IMR-90 (cell line): ENCODE results near the gene RYR2. TPM values are rescaled to one million over a fixed set of nuclear protein-coding genes. Genes with fewer than 3 reads are reported as not detected.

ENCODE experiments used
- ATAC-seq: fragments of 200-7000 bp; cut with Tn5 transposase; 2 replicates; pipeline ENCODE4 v1.9.1; 2020; ENCODE audit warnings: low read depth, mild to moderate bottlenecking, moderate library complexity
- BruUV-seq: library from RNA; stranded (reverse); fragments of 400-500 nt; replicated peaks from 2 replicates; lab custom pipeline; 2021; lab: Mats Ljungman, UMichigan
- CTCF ChIA-PET: fragments of 300-600 bp; formaldehyde crosslinking; extraction: SDS; loops from one replicate; lab custom pipeline; 2021; ENCODE audit warnings: antibody characterized with exemption; lab: Yijun Ruan, JAX
- POLR2A ChIA-PET: fragments of 300-600 bp; sonication (Branson Sonifier 250); formaldehyde crosslinking; loops from one replicate; lab custom pipeline; 2022; ENCODE audit warnings: antibody characterized with exemption; ENCODE audit not compliant: unreplicated experiment; lab: Charles Lee
- DNase-seq: peaks from one replicate; pipeline ENCODE4 v3.0.0; 2013
- H2AFZ ChIP-seq: replicated peaks from 2 replicates; pipeline ENCODE3; 2013; ENCODE audit warnings: low read length, mild to moderate bottlenecking; ENCODE audit not compliant: poor library complexity
- H2AK5ac ChIP-seq: 2 replicates; pipeline ENCODE4 v1.6.1; 2013; ENCODE audit warnings: low read depth, low read length, inconsistent platforms
- H2AK9ac ChIP-seq: replicated peaks from 2 replicates; pipeline ENCODE3; 2013; ENCODE audit warnings: mild to moderate bottlenecking, low read depth, low read length, moderate library complexity; ENCODE audit not compliant: poor library complexity
- H2BK120ac ChIP-seq: 2 replicates; pipeline ENCODE4 v1.6.1; 2013; ENCODE audit warnings: low read depth, low read length, inconsistent platforms
- H2BK15ac ChIP-seq: 3 replicates; pipeline ENCODE4 v1.6.1; 2013; ENCODE audit warnings: low read depth, low read length, inconsistent platforms
- H2BK20ac ChIP-seq: 2 replicates; pipeline ENCODE4 v1.6.1; 2013; ENCODE audit warnings: low read depth, mild to moderate bottlenecking, inconsistent platforms, low read length, moderate library complexity
- H2BK5ac ChIP-seq: 2 replicates; pipeline ENCODE4 v1.6.1; 2013; ENCODE audit warnings: mild to moderate bottlenecking, low read depth, low read length, inconsistent platforms; ENCODE audit not compliant: poor library complexity, severe bottlenecking
- H3K14ac ChIP-seq: replicated peaks from 2 replicates; pipeline ENCODE4 v1.6.1; 2013; ENCODE audit warnings: low read depth, low read length, inconsistent platforms
- H3K18ac ChIP-seq: 2 replicates; pipeline ENCODE4 v1.6.1; 2013; ENCODE audit warnings: low read depth, low read length, control low read depth
- H3K23ac ChIP-seq: 2 replicates; pipeline ENCODE4 v1.6.1; 2013; ENCODE audit warnings: low read depth, low read length, inconsistent platforms
- H3K27ac ChIP-seq: 2 replicates; pipeline ENCODE4 v1.5.1; 2013; ENCODE audit warnings: mild to moderate bottlenecking, control low read depth, low read length; ENCODE audit not compliant: insufficient read depth
- H3K27me3 ChIP-seq: 2 replicates; pipeline ENCODE4 v1.6.1; 2013; ENCODE audit warnings: low read length; ENCODE audit not compliant: control insufficient read depth, insufficient read depth
- H3K36me3 ChIP-seq: 2 replicates; pipeline ENCODE4 v1.6.1; 2013; ENCODE audit warnings: low read length, mixed read lengths; ENCODE audit not compliant: control insufficient read depth, insufficient read depth
- H3K4ac ChIP-seq: 2 replicates; pipeline ENCODE4 v1.6.1; 2013; ENCODE audit warnings: low read depth, low read length, inconsistent platforms
- H3K4me1 ChIP-seq: 2 replicates; pipeline ENCODE4 v1.6.1; 2013; ENCODE audit warnings: low read length, mixed read lengths; ENCODE audit not compliant: control insufficient read depth, insufficient read depth
- H3K4me2 ChIP-seq: 2 replicates; pipeline ENCODE4 v1.6.1; 2013; ENCODE audit warnings: low read depth, mild to moderate bottlenecking, control low read depth, low read length, moderate library complexity
- H3K4me3 ChIP-seq: 2 replicates; pipeline ENCODE4 v1.5.1; 2013; ENCODE audit warnings: low read depth, mild to moderate bottlenecking, control low read depth, low read length, moderate library complexity; ENCODE audit not compliant: insufficient read depth
- H3K56ac ChIP-seq: 2 replicates; pipeline ENCODE4 v1.6.1; 2013; ENCODE audit warnings: low read length, inconsistent platforms; ENCODE audit not compliant: insufficient read depth; ENCODE audit errors: extremely low read depth
- H3K79me1 ChIP-seq, 2 experiments: 2 replicates each; pipeline ENCODE4 v1.6.1; 2013; ENCODE audit warnings: low read length in 2 of 2, inconsistent platforms in 1 of 2, low read depth in 1 of 2
- H3K9ac ChIP-seq: 2 replicates; pipeline ENCODE4 v1.6.1; 2013; ENCODE audit warnings: low read depth, low read length, control low read depth
- H3K9me1 ChIP-seq: 2 replicates; pipeline ENCODE4 v1.6.1; 2013; ENCODE audit warnings: low read length, inconsistent platforms; ENCODE audit not compliant: insufficient read depth
- H3K9me3 ChIP-seq: 2 replicates; pipeline ENCODE4 v1.6.1; 2013; ENCODE audit warnings: low read length; ENCODE audit not compliant: control insufficient read depth, insufficient read depth
- H4K20me1 ChIP-seq: 2 replicates; pipeline ENCODE4 v1.6.1; 2013; ENCODE audit warnings: low read length, inconsistent platforms; ENCODE audit not compliant: insufficient read depth
- H4K5ac ChIP-seq: 2 replicates; pipeline ENCODE4 v1.6.1; 2013; ENCODE audit warnings: mild to moderate bottlenecking, low read depth, low read length, control low read depth
- H4K8ac ChIP-seq, 2 experiments: 2 replicates each; pipeline ENCODE4 v1.6.1; 2013; ENCODE audit warnings: low read depth in 2 of 2, low read length in 2 of 2, control low read depth in 1 of 2, inconsistent platforms in 1 of 2
- H4K91ac ChIP-seq: 2 replicates; pipeline ENCODE4 v1.6.1; 2013; ENCODE audit warnings: low read depth, low read length, inconsistent platforms; ENCODE audit not compliant: insufficient read depth
- BHLHE40 ChIP-seq: fragments of 150-350 bp; IDR thresholded peaks from 2 replicates; pipeline ENCODE4 v1.6.1; 2016; ENCODE audit warnings: mild to moderate bottlenecking, low read depth, low read length
- CEBPB ChIP-seq: IDR thresholded peaks from 2 replicates; pipeline ENCODE4 v1.6.1; 2012; ENCODE audit warnings: low read depth, low read length, improper control_type of control experiment
- CHD1 ChIP-seq: IDR thresholded peaks from 2 replicates; pipeline ENCODE4 v1.6.1; 2012; ENCODE audit warnings: low read depth, low read length, improper control_type of control experiment
- FOS ChIP-seq: fragments of 150-350 bp; IDR thresholded peaks from 2 replicates; pipeline ENCODE4 v1.6.1; 2016; ENCODE audit warnings: low read depth, low read length
- MAFK ChIP-seq: IDR thresholded peaks from 2 replicates; pipeline ENCODE4 v1.6.1; 2012; ENCODE audit warnings: low read depth, low read length, improper control_type of control experiment
- MAZ ChIP-seq: IDR thresholded peaks from 2 replicates; pipeline ENCODE4 v1.6.1; 2012; ENCODE audit warnings: low read depth, mild to moderate bottlenecking, low read length, improper control_type of control experiment, moderate library complexity, borderline replicate concordance
- MXI1 ChIP-seq: IDR thresholded peaks from 2 replicates; pipeline ENCODE4 v1.6.1; 2012; ENCODE audit warnings: low read depth, mild to moderate bottlenecking, low read length, moderate library complexity, borderline replicate concordance
- NFE2L2 ChIP-seq: fragments of 150-350 bp; IDR thresholded peaks from 2 replicates; pipeline ENCODE4 v1.6.1; 2016; ENCODE audit warnings: low read depth, mild to moderate bottlenecking, low read length
- POLR2A ChIP-seq: IDR thresholded peaks from 2 replicates; pipeline ENCODE4 v1.6.1; 2012; ENCODE audit warnings: mild to moderate bottlenecking, low read depth, low read length
- RAD21 ChIP-seq: IDR thresholded peaks from 2 replicates; pipeline ENCODE4 v1.6.1; 2012; ENCODE audit warnings: low read length, improper control_type of control experiment
- RCOR1 ChIP-seq: IDR thresholded peaks from 2 replicates; pipeline ENCODE4 v1.6.1; 2012; ENCODE audit warnings: mild to moderate bottlenecking, low read length, improper control_type of control experiment; ENCODE audit not compliant: insufficient replicate concordance
- RFX5 ChIP-seq: IDR thresholded peaks from 2 replicates; pipeline ENCODE4 v1.8.0; 2012; ENCODE audit warnings: low read depth, mild to moderate bottlenecking, low read length, moderate library complexity
- SMC3 ChIP-seq: fragments of 150-350 bp; IDR thresholded peaks from 2 replicates; pipeline ENCODE4 v1.6.1; 2016; ENCODE audit warnings: low read depth, mild to moderate bottlenecking, antibody characterized with exemption, low read length, moderate library complexity
- USF2 ChIP-seq: fragments of 150-350 bp; IDR thresholded peaks from 2 replicates; pipeline ENCODE4 v1.6.1; 2017; ENCODE audit warnings: mild to moderate bottlenecking, antibody characterized with exemption, low read length, low read depth
- WGBS, 2 experiments: methylation state at CpG; one replicate each; pipeline versions ENCODE4 v1.1.5 to v1.1.7; 2013; ENCODE audit warnings: missing lambda C conversion rate in 2 of 2; ENCODE audit not compliant: insufficient read length in 1 of 2; ENCODE audit errors: extremely low coverage in 2 of 2; 5-methylcytosine and 5-hydroxymethylcytosine counted together
- dilution Hi-C: fragments of 300-500 bp; cut with HindIII; formaldehyde crosslinking; loops from one replicate; pipeline ENCODE4 v1.14.3; 2018; ENCODE audit warnings: low sequenced_read_pairs; ENCODE audit not compliant: unreplicated experiment
- in situ Hi-C: fragments of 300-500 bp; cut with MboI; formaldehyde crosslinking; loops from 3 replicates; pipeline ENCODE4 v1.14.3; 2019; ENCODE audit warnings: low sequenced_read_pairs, inconsistent platforms, mixed read lengths
- intact Hi-C: fragments of 100-400 bp; cut with micrococcal nuclease; formaldehyde crosslinking; loops from 2 replicates; pipeline ENCODE4 v1.10.0; 2022
- polyA plus RNA-seq, 3 experiments: library from polyadenylated mRNA; depleted of rRNA; stranded (reverse); fragments of >200 nt; gene quantifications; 2 replicates each; pipeline ENCODE4 v1.2.3, GENCODE V29; 2012; ENCODE audit warnings: low replicate concordance in 1 of 3
- total RNA-seq: library from RNA; depleted of rRNA; stranded (reverse); fragments of >200 nt; gene quantifications from 2 replicates; pipeline ENCODE4 v1.2.3, GENCODE V29; 2012
- TF ChIP-seq, protein P1 (sequence below): fragments of 150-350 bp; IDR thresholded peaks from 2 replicates; pipeline ENCODE4 v1.6.1; 2016; ENCODE audit warnings: low read depth, mild to moderate bottlenecking, low read length, moderate library complexity, borderline replicate concordance
- TF ChIP-seq, protein P2 (sequence below): conservative IDR thresholded peaks from 2 replicates; pipeline ENCODE4 v1.5.1; 2012; ENCODE audit warnings: mild to moderate bottlenecking, low read depth, low read length, improper control_type of control experiment

RYR2 gene
- total and polyA plus RNA-seq, 2 of the 4 experiments (the other 2 are of a cell fraction) = not detected

GRCh38 chr1:237591353-237591752, 549.4 kb downstream of the RYR2 start:
- Histone ChIP-seq H3K27me3 (no peaks in the 10 kb centered on the region), H3K4me3 (no peak overlapping the region), H3K4me2 (no peak overlapping the region), H4K5ac (no peak overlapping the region), H3K36me3 (no peaks in the 10 kb centered on the region), H3K9me3 (peaks cover 11% of the 10 kb centered on the region; the same call in 1 of the 2 replicates), H2BK120ac (no peak overlapping the region), H2AK9ac (no peak overlapping the region), H4K91ac (no peak overlapping the region), H4K8ac (no peak overlapping the region), H2AK5ac (no peak overlapping the region), H4K20me1 (no peaks in the 10 kb centered on the region), H2BK20ac (no peak overlapping the region), H2BK5ac (no peak overlapping the region), H3K79me1 (no peaks in the 10 kb centered on the region), H3K4me1 (no peaks in the 10 kb centered on the region), H3K14ac (no peak overlapping the region), H2BK15ac (no peak overlapping the region), H3K4ac (no peak overlapping the region), H3K23ac (no peak overlapping the region), H3K9me1 (no peaks in the 10 kb centered on the region), H3K9ac (no peak overlapping the region), H3K18ac (no peak overlapping the region), H3K56ac (no peak overlapping the region), H2AFZ (no peak overlapping the region), H3K27ac (no peak overlapping the region)
- dilution Hi-C loops (no loop called here), intact Hi-C loops (no loop called here), in situ Hi-C loops (no loop called here)
- CTCF ChIA-PET = no interaction called here
- no CpG with 5 or more reads among the region's 2 CpGs for WGBS, 2 experiments
- no peak for ATAC-seq
- POLR2A ChIA-PET = no interaction called here
- DNase-seq = no peak
- TF ChIP-seq RCOR1 = no peak
- no peak for TF ChIP-seq MAZ
- no peak for TF ChIP-seq RFX5
- no peak for TF ChIP-seq BHLHE40
- no peak for TF ChIP-seq USF2
- no peak for TF ChIP-seq FOS
- no peak for TF ChIP-seq RAD21
- no peak for TF ChIP-seq POLR2A
- TF ChIP-seq SMC3 = no peak
- TF ChIP-seq MAFK = no peak
- TF ChIP-seq, protein P1, sequence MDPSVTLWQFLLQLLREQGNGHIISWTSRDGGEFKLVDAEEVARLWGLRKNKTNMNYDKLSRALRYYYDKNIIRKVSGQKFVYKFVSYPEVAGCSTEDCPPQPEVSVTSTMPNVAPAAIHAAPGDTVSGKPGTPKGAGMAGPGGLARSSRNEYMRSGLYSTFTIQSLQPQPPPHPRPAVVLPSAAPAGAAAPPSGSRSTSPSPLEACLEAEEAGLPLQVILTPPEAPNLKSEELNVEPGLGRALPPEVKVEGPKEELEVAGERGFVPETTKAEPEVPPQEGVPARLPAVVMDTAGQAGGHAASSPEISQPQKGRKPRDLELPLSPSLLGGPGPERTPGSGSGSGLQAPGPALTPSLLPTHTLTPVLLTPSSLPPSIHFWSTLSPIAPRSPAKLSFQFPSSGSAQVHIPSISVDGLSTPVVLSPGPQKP = no peak
- TF ChIP-seq CEBPB = no peak
- no peak for TF ChIP-seq CHD1
- TF ChIP-seq MXI1 = no peak
- TF ChIP-seq, protein P2, sequence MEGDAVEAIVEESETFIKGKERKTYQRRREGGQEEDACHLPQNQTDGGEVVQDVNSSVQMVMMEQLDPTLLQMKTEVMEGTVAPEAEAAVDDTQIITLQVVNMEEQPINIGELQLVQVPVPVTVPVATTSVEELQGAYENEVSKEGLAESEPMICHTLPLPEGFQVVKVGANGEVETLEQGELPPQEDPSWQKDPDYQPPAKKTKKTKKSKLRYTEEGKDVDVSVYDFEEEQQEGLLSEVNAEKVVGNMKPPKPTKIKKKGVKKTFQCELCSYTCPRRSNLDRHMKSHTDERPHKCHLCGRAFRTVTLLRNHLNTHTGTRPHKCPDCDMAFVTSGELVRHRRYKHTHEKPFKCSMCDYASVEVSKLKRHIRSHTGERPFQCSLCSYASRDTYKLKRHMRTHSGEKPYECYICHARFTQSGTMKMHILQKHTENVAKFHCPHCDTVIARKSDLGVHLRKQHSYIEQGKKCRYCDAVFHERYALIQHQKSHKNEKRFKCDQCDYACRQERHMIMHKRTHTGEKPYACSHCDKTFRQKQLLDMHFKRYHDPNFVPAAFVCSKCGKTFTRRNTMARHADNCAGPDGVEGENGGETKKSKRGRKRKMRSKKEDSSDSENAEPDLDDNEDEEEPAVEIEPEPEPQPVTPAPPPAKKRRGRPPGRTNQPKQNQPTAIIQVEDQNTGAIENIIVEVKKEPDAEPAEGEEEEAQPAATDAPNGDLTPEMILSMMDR = no peak
- no peak for TF ChIP-seq NFE2L2
- BruUV-seq = no TSS peak
